Measurements from ENCODE around the gene ARMH4.

ARMH4 gene

DNA sequence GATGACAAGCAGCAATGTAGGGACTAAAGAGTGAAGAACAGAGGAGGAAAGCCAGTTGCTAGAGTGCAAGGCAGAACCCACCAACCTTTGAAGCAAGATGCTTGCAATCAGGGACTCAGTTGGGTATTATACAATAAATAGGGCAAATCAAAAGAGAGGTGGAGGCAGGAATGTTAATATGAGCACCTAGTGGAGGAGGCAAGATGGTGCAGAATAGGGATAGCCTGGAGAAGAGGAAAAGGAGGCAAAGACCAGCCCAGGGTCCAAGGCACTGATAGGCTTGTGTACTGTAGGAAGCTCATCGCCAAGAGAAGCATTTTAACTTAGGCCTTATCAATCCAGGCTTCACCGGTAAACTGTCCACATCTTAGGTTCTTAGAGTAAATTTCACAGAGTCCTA is 137.2 kb downstream of the ARMH4 start:
- DNase-seq: no peak

- DNase-seq: no peak
These were observed 149.4 kb downstream of the ARMH4 start for GRCh38 chr14:58002618-58003017.

- DNase-seq: no peak
These were observed 152.0 kb downstream of the ARMH4 start for GRCh38 chr14:57999979-58000378.

DNA sequence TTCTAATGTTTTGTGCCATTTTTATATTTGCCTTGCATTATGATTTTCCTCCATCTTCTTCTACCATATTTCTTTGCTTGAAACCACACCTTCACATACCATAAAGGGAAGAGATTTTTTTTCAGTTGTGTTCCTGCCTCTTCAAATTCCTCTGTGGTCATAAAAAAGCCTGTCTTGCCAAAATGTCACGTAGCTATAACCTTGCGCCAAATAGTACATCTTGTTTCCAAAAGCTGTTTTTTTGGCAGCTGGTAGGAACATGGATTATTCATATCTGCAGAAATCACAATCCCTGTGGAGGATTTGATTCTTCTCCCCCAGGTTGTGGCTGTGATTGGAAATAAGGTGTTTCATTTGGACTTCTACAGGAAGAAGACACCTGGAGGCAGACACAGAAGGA is 152.5 kb downstream of the ARMH4 start:
- no peak for DNase-seq

DNA sequence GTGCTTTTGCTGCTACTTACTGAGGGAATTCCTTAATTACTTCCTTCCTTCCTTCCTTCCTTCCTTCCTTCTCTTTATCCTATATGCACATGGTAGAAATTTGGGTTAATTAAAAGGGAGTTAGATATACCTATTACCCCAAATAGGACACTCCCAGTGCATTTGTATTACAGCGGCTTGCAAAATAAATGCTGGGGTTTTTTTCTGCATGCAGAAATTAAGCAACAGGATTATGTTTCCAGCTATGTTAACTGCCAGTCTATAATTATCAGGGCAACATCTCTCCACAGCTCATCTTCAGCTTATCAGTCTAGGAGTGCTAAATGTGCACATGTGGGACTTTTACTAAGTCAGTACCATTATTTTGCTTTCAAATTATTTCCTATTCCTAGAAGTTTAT is 153.2 kb downstream of the ARMH4 start:
- no peak for DNase-seq

GRCh38 chr14:57991353-57991752 is 160.7 kb downstream of the ARMH4 start:
- no peak for DNase-seq

- no peak for DNase-seq
These were observed 163.6 kb downstream of the ARMH4 start for GRCh38 chr14:57988445-57988844.

DNA sequence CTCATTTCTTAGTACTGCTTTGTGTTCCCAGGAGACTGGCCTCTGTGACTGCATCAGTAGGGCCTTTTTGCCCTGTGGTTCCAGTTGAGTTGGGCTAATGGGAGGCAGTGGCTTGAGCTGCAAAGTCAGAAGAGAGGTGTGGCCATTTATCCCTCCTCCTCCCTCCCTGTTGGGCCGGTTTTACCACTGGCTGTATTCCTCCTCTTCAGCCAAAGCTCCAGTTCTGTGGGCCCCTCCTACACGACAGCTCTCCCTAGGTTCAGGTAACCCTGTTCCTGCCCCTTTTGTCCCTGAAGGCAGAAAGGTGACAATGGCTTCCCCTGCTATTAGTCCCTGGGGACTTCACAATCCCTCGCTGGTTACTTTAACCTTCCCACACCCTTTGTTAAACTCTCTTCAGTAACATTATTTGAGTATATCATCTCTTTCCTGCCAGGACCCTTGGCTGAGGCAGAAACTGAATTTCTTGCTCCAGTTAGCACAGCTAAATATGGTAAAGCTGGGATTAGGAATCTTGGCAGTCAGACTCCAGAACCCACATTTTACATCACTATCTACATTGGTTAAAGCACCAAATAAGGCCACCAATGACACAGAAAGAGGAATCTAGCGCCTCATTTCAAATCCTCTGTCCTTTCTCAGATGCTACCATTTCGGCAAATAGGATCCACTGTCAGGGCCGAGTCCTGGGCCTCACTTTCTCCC is 164.3 kb downstream of the ARMH4 start:
- DNase-seq: no peak

DNA sequence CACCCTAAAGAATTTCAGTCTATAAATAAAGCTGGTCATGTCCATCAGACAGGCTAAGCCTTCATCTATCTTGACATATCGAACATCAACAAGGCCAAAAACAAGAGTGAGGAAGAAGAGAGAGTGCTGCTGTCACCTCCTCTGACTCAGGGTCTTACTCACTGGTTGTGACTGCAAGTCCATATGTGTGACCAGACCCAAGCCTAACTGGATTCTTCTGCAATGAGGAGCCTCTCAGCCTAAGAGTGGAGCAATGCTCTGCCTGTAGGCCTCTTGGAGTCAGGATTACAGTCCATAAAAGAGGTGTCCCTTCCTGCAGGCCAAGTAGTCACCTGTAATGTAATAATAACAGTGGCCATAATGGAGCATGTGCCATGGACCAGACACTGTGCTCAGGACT is 165.0 kb downstream of the ARMH4 start:
- no peak for DNase-seq

- peak; percentile 86 for DNase-seq
These were observed 169.0 kb downstream of the ARMH4 start for GRCh38 chr14:57982804-57983634.

GRCh38 chr14:57981817-57982560 is 170.0 kb downstream of the ARMH4 start:
- peak; percentile 58 for DNase-seq

DNA sequence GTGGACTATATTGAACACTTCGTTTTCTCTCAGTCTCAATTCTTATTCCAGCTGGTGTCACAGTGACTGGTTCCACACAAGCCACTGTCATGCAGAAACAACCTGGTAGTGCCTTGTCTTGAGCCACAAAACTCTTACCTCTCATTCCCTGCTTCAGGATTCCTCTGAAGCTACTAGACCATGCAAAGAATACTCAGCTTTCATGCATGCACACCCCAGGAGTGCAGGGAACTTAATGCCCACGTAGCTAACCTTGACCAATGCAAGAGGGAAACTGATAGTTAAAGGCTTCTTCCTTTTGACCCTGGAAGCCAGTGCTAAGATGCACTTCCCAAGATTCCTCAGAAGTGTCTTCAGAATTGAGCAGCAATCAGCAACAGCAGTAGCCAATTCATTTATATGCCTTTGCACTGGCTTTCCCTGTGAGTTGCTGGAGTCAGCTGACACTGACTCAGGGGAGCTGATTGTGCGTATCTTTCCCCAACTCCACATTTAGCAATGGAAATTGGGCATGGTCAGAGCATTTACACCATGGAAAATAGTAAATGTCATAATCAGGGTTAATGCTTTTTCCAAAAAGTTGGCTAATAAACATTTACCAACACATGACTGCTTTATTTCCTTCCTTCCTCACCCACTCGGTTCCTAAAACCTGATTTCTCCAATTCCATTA is 172.5 kb downstream of the ARMH4 start:
- no peak for DNase-seq

DNA sequence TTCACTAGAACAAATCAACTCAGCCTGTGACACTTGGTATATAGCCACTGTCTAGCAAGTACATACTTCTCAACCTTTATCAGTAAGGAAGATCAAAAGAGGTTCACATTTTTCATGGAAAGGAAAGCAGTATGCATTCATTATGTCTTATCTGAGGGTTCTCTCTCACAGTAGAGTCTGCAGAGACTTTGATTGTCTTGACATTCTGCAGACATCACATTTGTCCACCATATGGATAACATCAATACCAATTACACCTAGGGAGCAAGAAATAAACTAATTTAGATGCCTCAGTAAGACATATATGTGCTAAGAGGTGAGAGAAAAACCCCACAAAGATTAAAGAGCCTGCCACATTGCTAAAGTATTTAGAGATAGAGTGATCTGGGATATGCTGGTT is 175.3 kb downstream of the ARMH4 start:
- no peak for DNase-seq

DNA sequence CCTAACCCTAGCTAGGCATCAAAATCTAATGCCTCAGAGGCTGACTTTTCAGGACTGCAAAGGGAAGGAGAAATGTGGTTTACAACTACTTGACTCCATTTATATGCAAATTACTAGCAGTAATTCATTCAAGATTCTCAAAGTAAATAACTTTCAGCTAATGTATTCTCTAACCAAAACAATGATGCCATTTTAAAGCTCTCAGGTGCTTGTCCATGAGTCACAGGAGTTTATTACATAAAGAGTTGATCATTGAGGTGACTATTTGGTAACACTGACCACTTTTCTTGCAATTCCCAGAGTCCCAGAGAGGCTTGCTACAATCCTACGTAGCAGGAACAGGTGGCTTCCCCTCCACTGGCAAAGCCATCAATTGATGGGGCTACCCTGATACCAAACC is 177.1 kb downstream of the ARMH4 start:
- DNase-seq: no peak

- DNase-seq: no peak
These were observed 181.4 kb downstream of the ARMH4 start for GRCh38 chr14:57970594-57970993.

- peak; percentile 80 for DNase-seq
These were observed 181.8 kb downstream of the ARMH4 start for GRCh38 chr14:57970175-57970574.

DNA sequence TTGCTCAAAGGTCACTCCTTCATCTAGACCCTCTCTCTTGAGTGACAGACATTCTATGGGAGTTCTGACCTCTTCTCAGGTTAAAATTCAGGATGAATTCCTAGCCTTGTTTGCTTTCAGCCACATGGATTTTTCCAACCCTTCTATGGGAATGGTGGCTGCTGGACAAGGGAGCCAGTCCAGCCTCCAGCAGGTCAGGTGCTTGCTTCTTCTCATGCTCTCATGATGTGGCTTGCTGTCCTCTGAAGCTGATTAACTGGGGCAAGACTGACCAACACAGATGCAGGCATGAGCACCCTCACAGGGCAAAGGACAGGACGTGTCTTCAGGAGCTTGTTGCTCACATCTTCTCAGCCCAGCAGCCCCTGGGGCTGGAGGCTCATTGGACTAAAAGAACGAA is 188.9 kb downstream of the ARMH4 start:
- no peak for DNase-seq

DNA sequence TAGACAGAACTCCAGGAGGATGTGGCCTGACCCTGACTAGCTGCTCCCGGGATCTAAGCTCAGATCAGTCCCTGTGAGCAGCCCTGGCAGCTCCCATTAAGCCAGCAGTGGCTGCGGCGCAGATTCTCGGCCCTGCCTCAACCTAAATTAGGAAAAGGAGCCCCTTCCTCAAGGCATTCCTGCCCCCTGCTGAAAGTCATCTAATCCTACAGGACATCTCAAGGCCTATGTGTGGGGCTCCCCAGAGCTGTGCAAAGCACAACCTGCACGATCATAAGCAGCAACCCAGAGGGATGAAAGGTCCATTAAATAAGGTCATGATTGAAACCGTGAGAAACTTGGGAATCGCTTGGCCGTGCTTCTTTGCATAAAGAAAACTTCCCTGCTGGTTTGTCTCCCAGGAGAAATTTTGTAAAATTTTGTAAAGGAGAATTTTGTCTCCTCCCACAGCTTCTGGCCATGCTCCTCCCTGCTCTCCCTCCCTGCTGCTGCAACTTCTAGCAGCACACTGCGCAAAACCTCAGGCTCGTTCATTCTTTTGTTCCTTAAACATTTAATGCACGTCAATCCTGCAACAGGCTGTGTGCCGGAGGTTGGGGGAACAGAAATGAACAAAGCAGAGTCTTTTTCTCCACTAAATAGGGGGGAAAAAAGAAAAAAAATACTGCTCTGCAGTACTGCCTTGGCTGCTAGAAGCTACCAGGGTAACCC is 189.5 kb downstream of the ARMH4 start:
- no peak for DNase-seq

GRCh38 chr14:57961786-57962060 is 190.3 kb downstream of the ARMH4 start:
- no peak for DNase-seq

- DNase-seq: no peak
These were observed 190.8 kb downstream of the ARMH4 start for GRCh38 chr14:57960946-57961785.

DNA sequence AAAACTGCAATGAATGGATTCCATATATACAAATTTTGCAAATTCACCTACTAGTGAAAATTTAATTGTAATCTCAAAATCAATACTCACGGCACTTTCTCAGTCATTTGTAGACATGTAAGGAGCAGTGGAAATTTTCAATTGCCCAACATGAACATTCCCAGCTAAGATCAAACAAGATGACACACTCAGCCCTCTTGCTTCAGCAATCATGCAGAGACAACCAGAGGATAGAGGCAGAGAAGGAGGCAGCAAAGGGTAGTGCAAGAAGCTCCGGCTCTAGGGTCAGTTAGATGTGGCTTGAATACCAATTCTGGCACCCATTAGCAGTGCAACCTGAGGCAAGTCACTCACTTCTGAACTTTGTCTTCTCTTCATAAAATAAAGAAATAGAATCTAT is 194.6 kb downstream of the ARMH4 start:
- DNase-seq: no peak

All from RPMI8226 (cell line).